B cell (primary cell): ENCODE data around the gene PHF13. TPM values are rescaled to one million over a fixed set of nuclear protein-coding genes. Genes with fewer than 3 reads are reported as not detected.

Experiments used
- ATAC-seq: fragments of 200-7000 bp; cut with Tn5 transposase; one replicate; pipeline ENCODE4 v1.10.0; 2021; ENCODE audit warnings: low read depth, mild to moderate bottlenecking, moderate number of reproducible peaks, moderate library complexity
- CTCF ChIA-PET: fragments of 350-600 bp; sonication (Branson Sonifier 250); formaldehyde crosslinking; loops from one replicate; lab custom pipeline; 2021; ENCODE audit warnings: antibody characterized with exemption, inconsistent platforms; lab: Charles Lee
- POLR2A ChIA-PET: fragments of 350-600 bp; sonication (Branson Sonifier 250); formaldehyde crosslinking; loops from one replicate; lab custom pipeline; 2021; ENCODE audit warnings: antibody characterized with exemption; lab: Charles Lee
- DNase-seq: peaks from one replicate; pipeline ENCODE4 v3.0.0; 2013
- H2AFZ ChIP-seq: 2 replicates; pipeline ENCODE4 v1.6.1; 2012; ENCODE audit warnings: mild to moderate bottlenecking, low read depth, low read length; ENCODE audit not compliant: insufficient read depth, poor library complexity, severe bottlenecking
- H3K27ac ChIP-seq, 2 donors: 1 replicate in 1 of 2; 2 replicates in 1 of 2; pipeline ENCODE4 v1.5.1; 2012 to 2013; ENCODE audit warnings: low read length in 2 of 2, mild to moderate bottlenecking in 2 of 2, moderate library complexity in 1 of 2
- H3K27me3 ChIP-seq, 4 experiments: fragments of 200-600 bp in 1 of 4; sonication (generic) in 1 of 4; replicated peaks in 1 of 4; 1 replicate in 2 of 4; 2 replicates in 2 of 4; pipeline versions ENCODE4 v1.6.1 to v1.7.0; 2013 to 2016; ENCODE audit warnings: low read length in 3 of 4, mild to moderate bottlenecking in 2 of 4, mixed read lengths in 1 of 4, moderate library complexity in 1 of 4; ENCODE audit not compliant: insufficient read depth in 4 of 4, control insufficient read depth in 3 of 4; ENCODE audit errors: control extremely low read depth in 1 of 4
- H3K36me3 ChIP-seq, 2 experiments: replicated peaks in 1 of 2; 1 replicate in 1 of 2; 2 replicates in 1 of 2; pipeline versions ENCODE4 v1.6.1 to v1.7.1; 2013; ENCODE audit warnings: low read length in 1 of 2; ENCODE audit not compliant: insufficient read depth in 2 of 2, control insufficient read depth in 1 of 2; ENCODE audit errors: control extremely low read depth in 1 of 2, extremely low read depth in 1 of 2
- H3K4me1 ChIP-seq, 2 donors: fragments of 200-600 bp in 1 of 2; sonication (generic) in 1 of 2; 1 replicate in 1 of 2; 2 replicates in 1 of 2; pipeline versions ENCODE4 v1.5.1 to v1.6.1; 2013 to 2017; ENCODE audit warnings: low read length in 2 of 2; ENCODE audit not compliant: control insufficient read depth in 2 of 2, insufficient read depth in 2 of 2
- H3K4me2 ChIP-seq: replicated peaks from 2 replicates; pipeline ENCODE3; 2012; ENCODE audit warnings: mild to moderate bottlenecking, low read depth, low read length; ENCODE audit not compliant: poor library complexity, severe bottlenecking
- H3K4me3 ChIP-seq, 5 experiments: fragments of 200-600 bp in 1 of 5; sonication (generic) in 1 of 5; 1 replicate in 3 of 5; 2 replicates in 2 of 5; pipeline versions ENCODE4 v1.5.1 to v1.7.0; 2011 to 2016; ENCODE audit warnings: low read length in 4 of 5, mild to moderate bottlenecking in 4 of 5, low read depth in 2 of 5, control low read depth in 1 of 5, moderate library complexity in 1 of 5; ENCODE audit not compliant: insufficient read depth in 1 of 5; ENCODE audit errors: control extremely low read depth in 1 of 5, extremely low read depth in 1 of 5
- H3K79me2 ChIP-seq: fragments of 200-600 bp; sonication (generic); one replicate; pipeline ENCODE4 v1.6.0; 2016; ENCODE audit warnings: low read length; ENCODE audit not compliant: control insufficient read depth, insufficient read depth
- H3K9ac ChIP-seq: fragments of 200-600 bp; sonication (generic); 2 replicates; pipeline ENCODE4 v1.6.1; 2017; ENCODE audit warnings: mild to moderate bottlenecking, low read length, moderate library complexity
- H3K9me3 ChIP-seq, 3 donors: one replicate each; pipeline versions ENCODE4 v1.6.1 to v1.7.1; 2013; ENCODE audit warnings: low read length in 2 of 3; ENCODE audit not compliant: control insufficient read depth in 2 of 3, insufficient read depth in 1 of 3; ENCODE audit errors: control extremely low read depth in 1 of 3
- H4K20me1 ChIP-seq: 2 replicates; pipeline ENCODE4 v1.6.0; 2012; ENCODE audit warnings: mild to moderate bottlenecking, low read length; ENCODE audit not compliant: insufficient read depth, control insufficient read depth, poor library complexity, severe bottlenecking
- H3K27ac Mint-ChIP-seq: one replicate; pipeline ENCODE4 v1.8.0; 2021; ENCODE audit warnings: mixed read lengths
- H3K27me3 Mint-ChIP-seq: one replicate; pipeline ENCODE4 v1.8.0; 2021; ENCODE audit warnings: mixed read lengths
- H3K4me1 Mint-ChIP-seq: one replicate; pipeline ENCODE4 v1.8.0; 2021; ENCODE audit warnings: mixed read lengths
- H3K4me3 Mint-ChIP-seq: one replicate; pipeline ENCODE4 v1.8.0; 2021; ENCODE audit warnings: mixed read lengths
- H3K9me3 Mint-ChIP-seq: one replicate; pipeline ENCODE4 v1.8.0; 2022; ENCODE audit warnings: mixed read lengths; ENCODE audit not compliant: insufficient read depth
- EZH2 ChIP-seq: IDR thresholded peaks from 2 replicates; pipeline ENCODE4 v1.6.1; 2012; ENCODE audit warnings: borderline replicate concordance, low read depth, mild to moderate bottlenecking, moderate library complexity, low read length; ENCODE audit not compliant: insufficient read depth, poor library complexity, severe bottlenecking
- WGBS: methylation state at CpG from one replicate; pipeline ENCODE4 v1.1.5; 2013; ENCODE audit warnings: missing lambda C conversion rate; ENCODE audit not compliant: insufficient coverage; 5-methylcytosine and 5-hydroxymethylcytosine counted together
- intact Hi-C: fragments of 100-400 bp; cut with micrococcal nuclease; formaldehyde crosslinking; loops from one replicate; pipeline ENCODE4 v1.10.0; 2022
- polyA plus RNA-seq: library from polyadenylated mRNA; depleted of rRNA; stranded (reverse); fragments of >200 nt; gene quantifications from 2 replicates; pipeline ENCODE4 v1.2.3, GENCODE V29; 2012
- total RNA-seq, 2 donors: library from RNA; stranded (reverse); fragments of 120-200 nt in 1 of 2; gene quantifications; 1 replicate in 1 of 2; 2 replicates in 1 of 2; pipeline versions ENCODE4 v1.2.3 to v1.2.4, GENCODE V29; 2013 to 2022
- TF ChIP-seq, protein P1 (sequence below): fragments of 200-600 bp; IDR thresholded peaks from one replicate; pipeline ENCODE4 v1.8.0; 2022; ENCODE audit warnings: antibody characterized with exemption, mild to moderate bottlenecking

PHF13 gene
- total and polyA plus RNA-seq, 2 donors (not counting 1 experiment from before 2014, with no cell fraction given) = 5.3 to 11.0 TPM

DNA sequence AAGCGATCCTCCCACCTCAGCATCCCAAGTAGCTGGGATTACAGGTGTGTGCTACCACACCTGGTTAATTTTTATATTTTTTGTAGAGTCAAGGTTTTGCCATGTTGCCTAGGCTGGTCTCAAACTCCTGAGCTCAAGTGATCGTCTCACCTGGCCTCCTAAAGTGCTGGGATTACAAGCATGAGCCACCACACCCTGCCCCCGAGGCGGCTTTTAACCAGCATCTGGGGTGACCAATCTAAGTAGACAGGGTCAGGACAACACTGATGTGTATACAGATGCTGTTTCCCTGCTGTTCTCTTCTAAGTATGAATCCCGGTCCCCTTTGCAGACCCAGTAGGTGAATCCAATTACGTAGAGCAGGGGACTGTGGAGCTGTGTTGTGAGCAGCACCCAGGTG, 35.0 kb downstream of the PHF13 start:
- Mint-ChIP-seq H3K4me1 (no peaks in the 10 kb centered on the region), H3K4me3 (no peak overlapping the region), H3K27ac (no peak overlapping the region), H3K27me3 (no peaks in the 10 kb centered on the region), H3K9me3 (no peaks in the 10 kb centered on the region)
- Histone ChIP-seq H3K4me1 (no peaks in the 10 kb centered on the region), H3K4me2 (no peak overlapping the region), H2AFZ (no peak overlapping the region), H3K36me3 (peaks cover 1 to 35% of the 10 kb centered on the region in 2 experiments), H3K79me2 (no peaks in the 10 kb centered on the region), H3K9me3 (no peaks in the 10 kb centered on the region), H3K9ac (no peak overlapping the region), H3K4me3 (no peak overlapping the region), H3K27ac (no peak overlapping the region), H4K20me1 (no peaks in the 10 kb centered on the region), H3K27me3 (no peaks in the 10 kb centered on the region)
- ATAC-seq = no peak
- ChIA-PET POLR2A (no interaction called here), CTCF (interaction anchor here (0.7 to 7.0 kb wide), 2 partner anchors 161 to 650 kb away, joined by 4 to 86 read pairs; no protein-coding TSS in a partner anchor)
- no peak for DNase-seq
- 89% methylated on average over 5 of the region's 6 CpGs for WGBS
- intact Hi-C loops = no loop called here
- TF ChIP-seq EZH2 = no peak
- TF ChIP-seq, protein P1, sequence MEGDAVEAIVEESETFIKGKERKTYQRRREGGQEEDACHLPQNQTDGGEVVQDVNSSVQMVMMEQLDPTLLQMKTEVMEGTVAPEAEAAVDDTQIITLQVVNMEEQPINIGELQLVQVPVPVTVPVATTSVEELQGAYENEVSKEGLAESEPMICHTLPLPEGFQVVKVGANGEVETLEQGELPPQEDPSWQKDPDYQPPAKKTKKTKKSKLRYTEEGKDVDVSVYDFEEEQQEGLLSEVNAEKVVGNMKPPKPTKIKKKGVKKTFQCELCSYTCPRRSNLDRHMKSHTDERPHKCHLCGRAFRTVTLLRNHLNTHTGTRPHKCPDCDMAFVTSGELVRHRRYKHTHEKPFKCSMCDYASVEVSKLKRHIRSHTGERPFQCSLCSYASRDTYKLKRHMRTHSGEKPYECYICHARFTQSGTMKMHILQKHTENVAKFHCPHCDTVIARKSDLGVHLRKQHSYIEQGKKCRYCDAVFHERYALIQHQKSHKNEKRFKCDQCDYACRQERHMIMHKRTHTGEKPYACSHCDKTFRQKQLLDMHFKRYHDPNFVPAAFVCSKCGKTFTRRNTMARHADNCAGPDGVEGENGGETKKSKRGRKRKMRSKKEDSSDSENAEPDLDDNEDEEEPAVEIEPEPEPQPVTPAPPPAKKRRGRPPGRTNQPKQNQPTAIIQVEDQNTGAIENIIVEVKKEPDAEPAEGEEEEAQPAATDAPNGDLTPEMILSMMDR = no peak

GRCh38 chr1:6651909-6652308, 38.4 kb downstream of the PHF13 start:
- H3K27ac ChIP-seq = no peak overlapping the region
- no peaks in the 10 kb centered on the region for H3K4me1 Mint-ChIP-seq
- intact Hi-C loops = no loop called here
- no peaks in the 10 kb centered on the region for H3K79me2 ChIP-seq
- CTCF ChIA-PET = interaction anchor here (1.4 kb wide), 1 partner anchor 166 kb away, joined by 6 read pairs; no protein-coding TSS in a partner anchor
- peaks cover 1 to 35% of the 10 kb centered on the region in 2 experiments for H3K36me3 ChIP-seq
- no peak overlapping the region for H3K9ac ChIP-seq
- no peak overlapping the region for H3K4me2 ChIP-seq
- POLR2A ChIA-PET = interaction anchor here (0.6 kb wide), 1 partner anchor 64 kb away, joined by 8 read pairs; no protein-coding TSS in a partner anchor
- TF ChIP-seq, protein P1 = no peak
- no peak for TF ChIP-seq EZH2
- H4K20me1 ChIP-seq = no peaks in the 10 kb centered on the region
- 97% methylated on average over 10 of the region's 17 CpGs for WGBS
- no peak overlapping the region for H2AFZ ChIP-seq
- H3K27me3 ChIP-seq = no peaks in the 10 kb centered on the region
- ATAC-seq (no peak), DNase-seq (no peak)
- no peaks in the 10 kb centered on the region for H3K4me1 ChIP-seq
- no peaks in the 10 kb centered on the region for H3K27me3 Mint-ChIP-seq
- H3K9me3 Mint-ChIP-seq = no peaks in the 10 kb centered on the region
- no peak overlapping the region for H3K27ac Mint-ChIP-seq
- H3K9me3 ChIP-seq = no peaks in the 10 kb centered on the region
- no peak overlapping the region for H3K4me3 Mint-ChIP-seq
- H3K4me3 ChIP-seq = no peak overlapping the region
